ENCODE results near the gene PRMT9. TPM values are rescaled to one million over a fixed set of nuclear protein-coding genes. Genes with fewer than 3 reads are reported as not detected.

PRMT9 gene
- total and polyA plus RNA-seq, 9 of the 15 experiments (the other 6 are each of a cell fraction or from before 2014, with no cell fraction given): 3.5 to 15.6 (median 7.2) TPM

DNA sequence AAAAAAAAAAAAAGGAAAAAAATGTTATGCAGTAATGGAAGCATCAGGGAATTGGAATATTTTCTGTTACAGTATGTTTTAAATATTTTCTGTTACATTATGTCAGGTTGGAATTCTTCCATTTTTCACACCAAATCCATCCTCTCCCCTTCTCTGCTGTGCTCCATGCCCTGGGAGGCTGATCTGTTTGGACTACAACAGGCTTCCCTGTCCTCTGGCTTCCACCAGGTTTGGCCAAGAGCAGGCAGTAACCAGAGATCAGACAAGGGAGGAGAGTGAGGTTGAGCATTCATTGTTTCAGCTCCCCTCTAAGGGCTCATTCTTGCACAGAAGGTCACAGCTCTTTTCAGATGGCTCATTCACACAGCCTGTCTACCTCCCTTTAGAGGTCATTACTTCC, 78.5 kb downstream of the PRMT9 start:
- BruUV-seq (replicated peaks): no TSS peak
- no peak for ATAC-seq
- Histone ChIP-seq H3K4me1 (replicated peaks in 1 of 2; ENCODE audit: control insufficient read depth in 2 of 2, insufficient read depth in 2 of 2, low read length in 2 of 2) (no peaks in the 10 kb centered on the region), H3K79me2 (ENCODE audit: control insufficient read depth, insufficient read depth, low read length) (no peaks in the 10 kb centered on the region), H3K9me3 (replicated peaks; ENCODE audit: control insufficient read depth, insufficient read depth, low read depth, low read length) (no peaks in the 10 kb centered on the region), H3K27me3 (ENCODE audit: control insufficient read depth in 2 of 2, insufficient read depth in 2 of 2, low read length in 2 of 2) (no peaks in the 10 kb centered on the region), H2AFZ (ENCODE audit: low read depth, low read length) (no peak overlapping the region), H3K4me2 (ENCODE audit: insufficient read depth, low read length) (no peak overlapping the region), H4K20me1 (replicated peaks; ENCODE audit: control insufficient read depth, insufficient read depth, low read length) (no peaks in the 10 kb centered on the region), H3K27ac (ENCODE audit: extremely low read depth, low read depth, low read length) (no peak overlapping the region), H3K9me1 (ENCODE audit: control insufficient read depth, insufficient read depth, low read length) (no peaks in the 10 kb centered on the region), H3K36me3 (ENCODE audit: control insufficient read depth, insufficient read depth, low read length) (no peaks in the 10 kb centered on the region), H3K9ac (ENCODE audit: insufficient read depth in 1 of 2, low read depth in 2 of 2, low read length in 2 of 2) (no peak overlapping the region), H3K4me3 (no peak overlapping the region)
- CTCF ChIA-PET (ENCODE audit: low intra/inter-chr PET ratio): no interaction called here
- no peak for FAIRE-seq
- intact Hi-C loops (cut with micrococcal nuclease): no loop called here
- POLR2A ChIA-PET: no interaction called here
- in situ Hi-C loops (cut with MboI): no loop called here
- no peak for DNase-seq (ENCODE audit: extremely low read depth in 1 of 4, low spot score in 3 of 4)
- TF ChIP-seq STAT5B (CRISPR knock-in tag; IDR thresholded peaks at IDR 0.05): no peak
- TF ChIP-seq, protein P1, sequence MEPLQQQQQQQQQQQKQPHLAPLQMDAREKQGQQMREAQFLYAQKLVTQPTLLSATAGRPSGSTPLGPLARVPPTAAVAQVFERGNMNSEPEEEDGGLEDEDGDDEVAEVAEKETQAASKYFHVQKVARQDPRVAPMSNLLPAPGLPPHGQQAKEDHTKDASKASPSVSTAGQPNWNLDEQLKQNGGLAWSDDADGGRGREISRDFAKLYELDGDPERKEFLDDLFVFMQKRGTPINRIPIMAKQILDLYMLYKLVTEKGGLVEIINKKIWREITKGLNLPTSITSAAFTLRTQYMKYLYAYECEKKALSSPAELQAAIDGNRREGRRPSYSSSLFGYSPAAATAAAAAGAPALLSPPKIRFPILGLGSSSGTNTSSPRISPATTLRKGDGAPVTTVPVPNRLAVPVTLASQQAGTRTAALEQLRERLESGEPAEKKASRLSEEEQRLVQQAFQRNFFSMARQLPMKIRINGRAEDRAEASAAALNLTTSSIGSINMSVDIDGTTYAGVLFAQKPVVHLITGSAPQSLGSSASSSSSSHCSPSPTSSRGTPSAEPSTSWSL (CRISPR knock-in tag; IDR thresholded peaks at IDR 0.05; ENCODE audit: borderline replicate concordance): no peak
- TF ChIP-seq, protein P2, sequence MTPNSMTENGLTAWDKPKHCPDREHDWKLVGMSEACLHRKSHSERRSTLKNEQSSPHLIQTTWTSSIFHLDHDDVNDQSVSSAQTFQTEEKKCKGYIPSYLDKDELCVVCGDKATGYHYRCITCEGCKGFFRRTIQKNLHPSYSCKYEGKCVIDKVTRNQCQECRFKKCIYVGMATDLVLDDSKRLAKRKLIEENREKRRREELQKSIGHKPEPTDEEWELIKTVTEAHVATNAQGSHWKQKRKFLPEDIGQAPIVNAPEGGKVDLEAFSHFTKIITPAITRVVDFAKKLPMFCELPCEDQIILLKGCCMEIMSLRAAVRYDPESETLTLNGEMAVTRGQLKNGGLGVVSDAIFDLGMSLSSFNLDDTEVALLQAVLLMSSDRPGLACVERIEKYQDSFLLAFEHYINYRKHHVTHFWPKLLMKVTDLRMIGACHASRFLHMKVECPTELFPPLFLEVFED (CRISPR knock-in tag; conservative IDR thresholded peaks at IDR 0.05): no peak
- no peak for TF ChIP-seq ZNF124 (CRISPR knock-in tag; IDR thresholded peaks at IDR 0.05)
- no peak for TF ChIP-seq FOXK2 (conservative IDR thresholded peaks at IDR 0.05 in 1 of 2, IDR thresholded peaks at IDR 0.05 in 1 of 2; ENCODE audit: low read depth in 2 of 2)
- TF ChIP-seq L3MBTL2 (IDR thresholded peaks at IDR 0.05): no peak

Data from K562 (cell line).